ENCODE measurements around the gene MYO9B.

DNA sequence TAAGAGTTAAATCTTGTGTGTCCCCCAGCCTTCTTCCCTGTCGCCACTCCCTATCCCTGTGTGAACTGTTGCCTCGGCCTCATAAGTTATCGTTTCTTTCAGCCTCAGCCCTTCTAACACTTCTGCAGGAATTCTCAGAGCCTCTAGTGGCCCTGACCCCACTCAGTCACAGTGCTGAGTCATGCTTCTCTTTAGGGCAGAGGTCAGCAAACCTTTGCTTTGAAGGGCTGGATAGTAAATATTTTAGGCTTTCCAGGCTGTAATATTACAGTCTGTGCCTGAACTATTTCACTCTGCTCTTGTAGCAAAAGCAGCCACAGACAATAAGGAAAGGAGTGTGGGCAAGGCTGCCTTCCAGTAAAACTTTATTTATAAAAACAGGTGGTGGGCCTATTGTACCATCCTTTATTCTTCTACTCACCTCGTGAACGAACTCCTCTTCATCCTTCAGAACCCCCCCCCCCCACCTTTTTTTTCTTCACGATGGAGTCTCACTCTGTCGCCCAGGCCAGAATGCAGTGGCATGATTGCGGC, 22.1 kb downstream of the MYO9B start:
- TF ChIP-seq EZH2 (IDR thresholded peaks at IDR 0.05) (no peak), POLR2AphosphoS5 (IDR thresholded peaks at IDR 0.05; ENCODE audit: borderline replicate concordance, low read depth, low read length) (no peak)
